GM13976 (cell line): ENCODE results near the gene GATAD2A.

Source experiments
- DNase-seq: peaks from one replicate; pipeline ENCODE4 v3.0.0; 2012; ENCODE audit warnings: low spot score
- in situ Hi-C: fragments of 300-500 bp; cut with MboI; formaldehyde crosslinking; loops from one replicate; pipeline ENCODE4 v1.12.0; 2022; ENCODE audit warnings: low sequenced_read_pairs, mixed read lengths, inconsistent platforms; ENCODE audit not compliant: unreplicated experiment
- TF ChIP-seq, protein P1 (sequence below): IDR thresholded peaks from 2 replicates; pipeline ENCODE4 v1.5.1; 2012; ENCODE audit warnings: borderline replicate concordance, mild to moderate bottlenecking; ENCODE audit not compliant: insufficient read depth; ENCODE audit errors: extremely low read depth, missing control alignments, control extremely low read depth

GATAD2A gene

DNA sequence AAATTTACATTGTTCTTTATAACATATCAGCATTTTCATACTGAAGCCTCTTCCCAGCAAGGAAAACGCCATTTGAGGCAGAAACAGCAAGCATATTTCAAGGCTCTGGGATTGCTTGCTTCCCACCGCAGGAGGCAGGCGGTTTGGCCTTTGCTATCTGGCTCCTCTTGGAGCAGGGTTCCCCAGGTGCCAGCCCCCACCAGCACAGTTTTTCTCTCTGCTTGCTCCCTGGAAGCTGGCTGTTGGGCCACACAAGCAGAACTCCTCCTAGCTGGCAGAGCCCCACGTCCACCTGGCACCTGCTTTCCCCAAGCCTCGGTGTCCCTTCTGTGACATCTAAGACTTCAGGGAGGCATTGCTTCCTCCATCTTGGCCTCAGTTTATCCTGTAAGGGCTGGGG lies 16.7 kb downstream of the GATAD2A start:
- in situ Hi-C loops = no loop called here

DNA sequence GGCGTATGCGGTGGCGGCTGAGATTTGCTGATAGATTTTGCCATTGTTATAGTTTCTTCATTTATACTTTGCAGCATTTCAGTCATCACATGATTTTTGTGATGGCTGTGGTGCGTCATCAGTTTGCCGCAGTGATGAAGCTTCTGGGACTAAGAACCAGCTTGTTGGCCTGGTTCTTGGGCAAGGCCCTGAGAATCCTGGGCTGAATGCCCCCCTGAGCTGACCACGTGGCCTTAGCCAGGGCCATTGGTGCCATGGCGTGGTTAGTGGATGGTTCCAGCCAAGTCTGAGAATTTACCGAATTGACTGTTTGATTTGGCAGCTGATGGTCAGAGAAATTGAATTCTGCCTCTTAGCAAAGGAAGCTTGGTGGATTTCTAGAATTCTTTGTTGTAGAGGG lies 17.8 kb downstream of the GATAD2A start:
- in situ Hi-C loops = no loop called here
- TF ChIP-seq, protein P1, sequence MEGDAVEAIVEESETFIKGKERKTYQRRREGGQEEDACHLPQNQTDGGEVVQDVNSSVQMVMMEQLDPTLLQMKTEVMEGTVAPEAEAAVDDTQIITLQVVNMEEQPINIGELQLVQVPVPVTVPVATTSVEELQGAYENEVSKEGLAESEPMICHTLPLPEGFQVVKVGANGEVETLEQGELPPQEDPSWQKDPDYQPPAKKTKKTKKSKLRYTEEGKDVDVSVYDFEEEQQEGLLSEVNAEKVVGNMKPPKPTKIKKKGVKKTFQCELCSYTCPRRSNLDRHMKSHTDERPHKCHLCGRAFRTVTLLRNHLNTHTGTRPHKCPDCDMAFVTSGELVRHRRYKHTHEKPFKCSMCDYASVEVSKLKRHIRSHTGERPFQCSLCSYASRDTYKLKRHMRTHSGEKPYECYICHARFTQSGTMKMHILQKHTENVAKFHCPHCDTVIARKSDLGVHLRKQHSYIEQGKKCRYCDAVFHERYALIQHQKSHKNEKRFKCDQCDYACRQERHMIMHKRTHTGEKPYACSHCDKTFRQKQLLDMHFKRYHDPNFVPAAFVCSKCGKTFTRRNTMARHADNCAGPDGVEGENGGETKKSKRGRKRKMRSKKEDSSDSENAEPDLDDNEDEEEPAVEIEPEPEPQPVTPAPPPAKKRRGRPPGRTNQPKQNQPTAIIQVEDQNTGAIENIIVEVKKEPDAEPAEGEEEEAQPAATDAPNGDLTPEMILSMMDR = no peak
- no peak for DNase-seq

More for the DNA sequence above, 16.7 kb downstream of the GATAD2A start:
- TF ChIP-seq, protein P1 = no peak
- no peak for DNase-seq

DNA sequence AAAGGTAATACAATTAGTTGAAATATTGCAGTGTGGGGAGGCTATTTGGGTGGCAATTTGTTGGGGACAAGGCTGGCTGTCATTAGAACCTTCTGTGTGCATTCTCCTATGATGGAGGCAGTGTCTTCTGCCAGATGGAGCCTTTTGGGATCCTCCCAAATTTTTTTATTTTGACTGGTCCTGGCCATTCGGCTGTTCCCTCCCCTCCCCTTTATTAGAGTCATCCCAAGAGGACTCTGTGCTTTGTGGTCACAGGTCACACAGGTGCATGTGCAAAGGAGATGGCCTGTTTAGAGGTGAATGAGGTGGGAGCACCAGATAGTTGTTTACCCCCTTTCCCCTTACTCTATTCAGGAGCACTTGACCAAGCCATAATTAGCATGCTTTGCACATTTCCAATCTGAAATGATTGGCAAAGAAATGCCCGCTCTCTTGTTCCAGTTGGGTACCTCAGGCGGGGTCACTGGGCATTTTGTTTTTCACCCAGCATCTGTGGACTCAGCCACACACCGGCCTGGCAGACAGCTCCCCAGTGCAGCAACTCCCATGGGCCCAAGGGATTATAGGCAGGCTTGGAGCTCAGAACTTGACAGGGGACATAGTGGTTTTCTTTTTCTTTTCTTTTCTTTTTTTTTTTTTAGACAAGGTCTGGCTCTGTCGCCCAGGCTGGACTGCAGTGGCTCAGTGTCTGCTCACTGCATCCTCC lies 19.8 kb downstream of the GATAD2A start:
- TF ChIP-seq, protein P1 = no peak
- no peak for DNase-seq
- in situ Hi-C loops = no loop called here

DNA sequence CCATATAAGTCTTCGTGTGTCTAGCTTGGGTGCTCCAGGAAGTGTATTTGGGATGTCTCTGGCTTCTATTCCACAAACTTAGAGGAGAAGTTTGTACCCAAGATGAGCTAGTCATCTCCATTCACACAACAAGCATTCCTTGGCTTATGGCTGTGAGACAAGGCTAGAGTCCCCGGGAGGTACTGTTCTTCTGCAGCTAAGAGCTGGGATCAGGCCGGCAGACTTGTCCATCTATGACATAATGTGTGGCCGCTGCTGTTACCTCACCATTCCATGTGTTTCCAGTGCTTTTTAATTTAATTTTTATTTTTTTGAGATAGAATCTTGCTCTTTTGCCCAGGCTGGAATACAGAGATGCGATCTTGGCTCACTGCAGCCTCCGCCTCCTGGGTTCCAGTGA lies 20.7 kb downstream of the GATAD2A start:
- in situ Hi-C loops = no loop called here
- TF ChIP-seq, protein P1 = no peak
- no peak for DNase-seq

DNA sequence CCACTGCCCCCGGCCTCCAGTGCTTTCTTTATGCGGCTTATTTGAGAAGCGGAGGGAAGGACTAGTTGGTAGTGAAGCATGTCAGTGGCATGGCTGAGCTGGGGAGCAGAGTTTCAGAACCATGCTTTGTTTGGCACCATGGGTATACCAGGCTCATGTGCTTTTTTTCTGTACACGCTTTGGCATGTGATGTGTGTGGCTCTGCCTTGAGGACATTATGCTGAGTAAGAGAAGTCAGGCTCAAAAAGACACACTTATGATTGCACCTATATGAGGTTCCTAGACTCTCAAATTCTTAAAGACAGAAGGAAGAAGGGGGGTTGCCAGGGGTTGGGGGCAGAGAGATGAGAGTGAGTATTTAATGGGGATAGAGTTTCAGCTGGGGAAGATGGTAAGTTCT lies 21.3 kb downstream of the GATAD2A start:
- no peak for DNase-seq

DNA sequence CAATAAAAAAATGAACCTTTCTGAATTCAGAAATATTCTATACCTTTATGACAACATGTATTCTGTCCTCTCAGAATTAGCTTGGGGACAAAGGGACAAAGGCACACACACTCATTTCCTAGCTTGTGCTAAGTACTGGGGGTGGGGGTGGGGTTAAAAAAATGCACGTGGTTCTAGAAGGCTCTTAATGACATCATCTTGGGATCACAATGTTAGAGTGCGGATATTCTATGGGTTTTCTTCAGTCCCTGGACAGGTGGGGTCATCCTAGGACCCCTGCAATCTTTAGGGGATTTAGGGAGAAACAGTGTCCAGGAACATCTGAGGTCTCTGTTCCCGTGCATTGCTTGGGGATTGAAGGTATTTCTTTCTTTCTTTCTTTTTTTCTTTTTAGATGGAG lies 21.8 kb downstream of the GATAD2A start:
- DNase-seq = no peak
- in situ Hi-C loops = no loop called here
- TF ChIP-seq, protein P1 = no peak

More for the DNA sequence above, 21.3 kb downstream of the GATAD2A start:
- in situ Hi-C loops = no loop called here
- TF ChIP-seq, protein P1 = no peak
